Activated naive CD4-positive, alpha-beta T cell treated with Interleukin-2 at 50 U/mL for 16 hours (primary cell): ENCODE data around the gene RHOT2.

Source experiments
- DNase-seq: peaks from one replicate; pipeline ENCODE4 v3.0.0-alpha.2; 2020

RHOT2 gene

DNA sequence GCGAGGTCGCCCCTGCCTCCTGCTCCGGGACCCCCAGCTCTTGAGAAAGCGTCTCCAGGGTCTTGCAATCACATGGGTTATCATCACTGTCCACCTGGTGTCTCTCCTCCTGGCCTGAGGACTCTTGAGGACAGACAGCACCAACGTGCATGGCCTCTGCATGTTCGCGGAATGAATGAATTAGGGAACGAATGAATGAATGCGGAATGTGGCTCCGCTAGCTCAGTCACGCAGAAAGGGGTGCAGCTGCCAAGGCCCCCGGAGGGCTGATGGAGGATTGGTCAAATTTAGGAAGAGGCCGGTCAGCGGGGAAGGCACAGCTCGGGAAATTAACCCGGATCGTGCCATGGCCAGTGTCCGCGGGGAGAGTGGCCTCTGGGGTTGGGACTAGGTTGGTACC is 34.4 kb downstream of the RHOT2 start:
- DNase-seq: no peak

GRCh38 chr16:703406-703805 is 35.5 kb downstream of the RHOT2 start:
- no peak for DNase-seq

- DNase-seq: no peak
Observed at GRCh38 chr16:704047-704446, 36.1 kb downstream of the RHOT2 start.

DNA sequence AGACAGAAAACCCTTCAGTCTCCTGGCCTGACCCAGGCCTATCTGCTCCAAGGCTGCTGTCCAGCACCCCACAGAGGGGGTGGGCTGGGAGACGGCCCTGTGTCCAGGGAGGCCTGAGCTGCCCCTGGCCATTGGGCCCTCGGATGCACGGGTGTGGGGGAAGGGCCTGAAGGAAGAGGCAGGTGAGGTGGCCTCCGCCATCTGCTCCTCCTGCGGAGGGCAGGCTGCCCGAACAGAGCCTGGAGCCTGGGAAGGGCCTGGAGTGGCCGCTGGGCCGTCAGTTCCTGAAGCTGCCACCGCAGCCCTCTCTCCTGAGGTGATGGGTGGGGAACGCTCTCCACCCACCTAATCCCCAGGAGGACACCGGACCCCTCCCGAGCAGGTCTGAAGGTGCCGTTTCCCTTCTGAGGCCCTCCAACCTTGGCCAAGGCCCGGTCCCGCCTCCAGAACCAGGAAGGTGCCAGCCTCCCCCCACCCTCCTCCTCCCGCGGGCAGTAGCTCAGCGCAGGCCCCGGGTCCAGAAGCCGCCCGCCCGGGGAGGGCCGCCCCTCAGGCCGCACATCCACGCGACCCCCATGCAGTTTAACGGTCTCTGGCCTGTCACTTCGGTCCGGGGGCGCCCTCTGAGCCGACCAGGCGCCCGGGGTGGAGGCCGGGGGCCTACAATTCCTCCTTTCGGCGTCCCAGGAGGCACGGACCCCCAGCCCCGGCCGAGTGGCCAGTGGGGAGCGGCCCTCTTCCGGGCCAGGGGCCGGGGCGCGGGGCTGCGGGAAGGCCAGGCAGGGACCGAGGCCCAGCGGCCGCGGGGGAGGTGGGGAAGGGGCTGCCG is 36.8 kb downstream of the RHOT2 start:
- DNase-seq: no peak

- no peak for DNase-seq
Observed at GRCh38 chr16:705431-706188, 37.7 kb downstream of the RHOT2 start, which contains the start of gene FBXL16. FBXL16 (minus strand) TSS chr16:705801; CDS start chr16:697405, 8,396 bp downstream.

- no peak for DNase-seq
Observed at GRCh38 chr16:706189-707061, 38.5 kb downstream of the RHOT2 start.

GRCh38 chr16:707062-707538 is 39.2 kb downstream of the RHOT2 start:
- DNase-seq: no peak

- no peak for DNase-seq
Observed at GRCh38 chr16:708019-708418, 40.1 kb downstream of the RHOT2 start.

GRCh38 chr16:708959-709358 is 41.0 kb downstream of the RHOT2 start:
- no peak for DNase-seq

GRCh38 chr16:709566-710499 is 41.9 kb downstream of the RHOT2 start:
- DNase-seq: no peak

- DNase-seq: no peak
Observed at GRCh38 chr16:710500-711075, 42.7 kb downstream of the RHOT2 start.

GRCh38 chr16:711084-711483 is 43.2 kb downstream of the RHOT2 start:
- no peak for DNase-seq

GRCh38 chr16:711548-712320 is 43.8 kb downstream of the RHOT2 start:
- DNase-seq: peak; percentile 82

- DNase-seq: peak; percentile 50
Observed at GRCh38 chr16:712740-713250, 44.9 kb downstream of the RHOT2 start.

DNA sequence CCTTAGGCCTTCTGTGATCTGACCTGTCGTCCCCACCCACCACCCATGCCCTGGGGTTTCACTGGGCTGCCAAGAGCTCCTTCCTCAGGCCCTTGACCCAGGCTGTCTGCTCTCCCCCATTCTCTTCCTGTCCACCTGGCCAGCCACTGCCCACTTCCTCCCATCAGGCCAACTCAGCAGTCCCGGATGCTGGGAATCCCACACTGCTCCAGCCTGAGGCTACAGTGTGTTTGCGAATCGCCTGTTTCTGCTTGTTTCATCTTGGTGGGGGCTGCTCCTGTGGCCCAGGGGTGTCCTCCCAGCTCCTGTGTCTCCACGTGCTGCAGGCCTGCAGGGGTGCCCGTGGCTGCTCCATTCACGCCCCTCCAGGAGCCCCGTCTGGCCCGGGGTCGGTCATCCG is 46.1 kb downstream of the RHOT2 start:
- DNase-seq: no peak

DNA sequence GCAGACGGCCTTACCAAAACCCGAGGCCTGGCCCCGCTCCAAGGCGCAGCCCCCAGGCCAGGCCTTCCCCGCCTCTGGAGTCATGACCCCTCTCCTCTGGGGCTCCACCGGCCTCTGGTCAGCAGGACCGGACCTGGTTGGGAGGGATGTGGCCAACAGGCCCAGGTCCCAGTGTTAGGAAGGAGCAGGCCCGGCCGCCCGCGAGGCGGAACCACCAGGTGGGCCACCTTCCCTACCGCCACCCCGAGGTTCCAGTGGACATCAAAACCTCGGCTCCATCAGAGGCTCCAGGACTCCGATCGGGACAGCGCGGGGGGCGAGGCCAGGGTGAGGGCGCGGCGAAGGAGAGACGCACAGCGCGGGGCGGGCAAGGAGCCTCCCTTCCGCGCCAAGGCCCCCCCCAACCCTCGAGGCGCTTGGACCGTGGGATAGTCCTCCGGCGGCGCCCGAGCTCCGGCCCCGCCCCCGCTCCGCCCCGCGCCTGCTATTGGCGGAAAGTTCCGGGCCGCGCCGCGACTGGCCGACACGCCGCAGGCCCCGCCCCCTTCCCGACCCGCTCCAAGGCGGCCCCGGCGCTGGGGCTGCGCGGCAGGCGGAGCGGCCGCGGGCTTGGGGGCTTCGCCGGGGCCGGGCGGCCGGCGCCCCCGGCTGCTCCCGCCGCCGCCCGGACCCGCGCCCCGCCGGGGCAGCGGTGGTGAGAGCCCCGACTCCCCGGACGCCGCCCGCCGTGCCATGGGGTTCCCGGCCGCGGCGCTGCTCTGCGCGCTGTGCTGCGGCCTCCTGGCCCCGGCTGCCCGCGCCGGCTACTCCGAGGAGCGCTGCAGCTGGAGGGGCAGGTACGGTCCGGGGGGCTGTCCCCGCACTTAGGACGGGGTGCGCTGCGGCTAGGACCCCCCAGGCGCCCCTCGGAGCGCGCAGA is 46.9 kb downstream of the RHOT2 start, which contains the start of gene METRN:
METRN (plus strand) TSS at position 561 of the 919 bp plus-strand sequence; CDS start at position 733, 172 bp downstream.
- peak; percentile 90 for DNase-seq

DNA sequence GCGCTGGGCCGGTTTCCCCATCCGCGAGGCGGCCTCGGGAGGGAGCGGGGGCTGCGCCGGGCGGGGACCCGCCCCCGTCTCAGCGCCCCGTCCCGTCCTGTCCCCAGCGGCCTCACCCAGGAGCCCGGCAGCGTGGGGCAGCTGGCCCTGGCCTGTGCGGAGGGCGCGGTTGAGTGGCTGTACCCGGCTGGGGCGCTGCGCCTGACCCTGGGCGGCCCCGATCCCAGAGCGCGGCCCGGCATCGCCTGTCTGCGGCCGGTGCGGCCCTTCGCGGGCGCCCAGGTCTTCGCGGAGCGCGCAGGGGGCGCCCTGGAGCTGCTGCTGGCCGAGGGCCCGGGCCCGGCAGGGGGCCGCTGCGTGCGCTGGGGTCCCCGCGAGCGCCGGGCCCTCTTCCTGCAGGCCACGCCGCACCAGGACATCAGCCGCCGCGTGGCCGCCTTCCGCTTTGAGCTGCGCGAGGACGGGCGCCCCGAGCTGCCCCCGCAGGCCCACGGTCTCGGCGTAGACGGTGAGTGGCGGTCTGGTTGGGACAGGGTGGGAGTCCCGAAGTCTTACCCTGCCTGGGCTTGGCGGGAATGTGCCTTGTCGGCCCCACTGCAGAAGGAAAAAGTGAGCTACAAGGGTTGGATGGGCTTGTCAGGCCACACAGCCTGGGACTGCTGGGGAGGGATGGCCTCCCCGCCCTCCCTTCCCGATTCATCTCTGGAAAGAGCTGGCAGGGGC is 47.7 kb downstream of the RHOT2 start:
- DNase-seq: no peak

GRCh38 chr16:716200-716568 is 48.3 kb downstream of the RHOT2 start:
- no peak for DNase-seq
